Measurements from ENCODE around the gene GH2. TPM values are rescaled to one million over a fixed set of nuclear protein-coding genes. Genes with fewer than 3 reads are reported as not detected.

The GH2 gene
- total RNA-seq (2022; extraction: Qiagen RNA extraction): not detected in 5 replicates

GRCh38 chr17:63881935-63882601 lies at the start of gene GH2:
Gene GH2 (minus strand): TSS chr17:63881944. CDS start chr17:63881801, 143 bp downstream.

GRCh38 chr17:63918789-63919305 lies 37.1 kb upstream of the GH2 start, which contains the start of gene GH1:
Gene GH1 (minus strand): TSS chr17:63918839. CDS start chr17:63918776, 63 bp downstream.

GRCh38 chr17:63911041-63911635 lies 29.4 kb upstream of the GH2 start, which contains the start of gene CSHL1:
Gene CSHL1 (minus strand): TSS chr17:63911258. CDS start chr17:63911196, 62 bp downstream.

GRCh38 chr17:63896524-63897354 lies 15.0 kb upstream of the GH2 start, which contains the start of gene CSH1:
Gene CSH1 (minus strand): TSS chr17:63896574. CDS start chr17:63896511, 63 bp downstream.

GRCh38 chr17:63873577-63873976 lies 8.2 kb downstream of the GH2 start, which contains the start of gene CSH2:
Gene CSH2 (minus strand): TSS chr17:63873677. CDS start chr17:63873614, 63 bp downstream.

GRCh38 chr17:63842540-63843386 lies 39.0 kb downstream of the GH2 start, which contains the start of gene SMARCD2:
Gene SMARCD2 (minus strand): TSS chr17:63842685. CDS start chr17:63842674, 11 bp downstream.

Other genes starting within 250 kb of the GH2 start
- gene LIMD2, start 181.8 kb downstream of the GH2 start, total RNA-seq (2022; extraction: Qiagen RNA extraction): 8.7 to 14.4 TPM (median 10.6 TPM) in 5 replicates
- gene STRADA, start 140.1 kb downstream of the GH2 start, total RNA-seq (2022; extraction: Qiagen RNA extraction): 25.0 to 27.0 TPM (median 25.6 TPM) in 5 replicates
- 87.8 to 128 TPM (median 97.8 TPM) in 5 replicates for gene CCDC47, start 108.3 kb downstream of the GH2 start, total RNA-seq (2022; extraction: Qiagen RNA extraction)
- gene DDX42, start 107.8 kb downstream of the GH2 start, total RNA-seq (2022; extraction: Qiagen RNA extraction): 92.8 to 104 TPM (median 95.6 TPM) in 5 replicates
- 197 to 251 TPM (median 212 TPM) in 5 replicates for gene PSMC5, start 54.5 kb downstream of the GH2 start, total RNA-seq (2022; extraction: Qiagen RNA extraction)
- gene FTSJ3, start 54.3 kb downstream of the GH2 start, total RNA-seq (2022; extraction: Qiagen RNA extraction): 48.7 to 58.6 TPM (median 53.9 TPM) in 5 replicates
- 52.0 to 62.8 TPM (median 57.0 TPM) in 5 replicates for gene SMARCD2, start 39.3 kb downstream of the GH2 start, total RNA-seq (2022; extraction: Qiagen RNA extraction)
- gene CSH2, start 8.3 kb downstream of the GH2 start, total RNA-seq (2022; extraction: Qiagen RNA extraction): not detected in 5 replicates
- gene CSH1, start 14.6 kb upstream of the GH2 start, total RNA-seq (2022; extraction: Qiagen RNA extraction): not detected in 5 replicates
- not detected in 5 replicates for gene CSHL1, start 29.3 kb upstream of the GH2 start, total RNA-seq (2022; extraction: Qiagen RNA extraction)
- not detected in 5 replicates for gene GH1, start 36.9 kb upstream of the GH2 start, total RNA-seq (2022; extraction: Qiagen RNA extraction)
- gene CD79B, start 50.4 kb upstream of the GH2 start, total RNA-seq (2022; extraction: Qiagen RNA extraction): 0.16 TPM in 1 of 5 replicates, not detected in the others
- 0.02 to 0.20 TPM (median 0.05 TPM) in 5 replicates for gene SCN4A, start 91.0 kb upstream of the GH2 start, total RNA-seq (2022; extraction: Qiagen RNA extraction)
- gene PRR29, start 116.4 kb upstream of the GH2 start, total RNA-seq (2022; extraction: Qiagen RNA extraction): 0.55 to 1.2 TPM (median 0.66 TPM) in 5 replicates
- not detected in 5 replicates for gene ICAM2, start 138.7 kb upstream of the GH2 start, total RNA-seq (2022; extraction: Qiagen RNA extraction)
- 3.0 to 4.4 TPM (median 3.7 TPM) in 5 replicates for gene ERN1, start 248.2 kb upstream of the GH2 start, total RNA-seq (2022; extraction: Qiagen RNA extraction)